Ecto neural progenitor cell (in vitro differentiated cells): ENCODE measurements around the gene TMEM163.

ENCODE experiments used
- DNase-seq: peaks from one replicate; pipeline ENCODE4 v3.0.0-alpha.2; 2018; ENCODE audit warnings: low spot score

Gene TMEM163

GRCh38 chr2:134722728-134723127 lies 3.9 kb upstream of the TMEM163 start:
- DNase-seq = no peak

GRCh38 chr2:134721596-134721995 lies 2.8 kb upstream of the TMEM163 start:
- DNase-seq = no peak

DNA sequence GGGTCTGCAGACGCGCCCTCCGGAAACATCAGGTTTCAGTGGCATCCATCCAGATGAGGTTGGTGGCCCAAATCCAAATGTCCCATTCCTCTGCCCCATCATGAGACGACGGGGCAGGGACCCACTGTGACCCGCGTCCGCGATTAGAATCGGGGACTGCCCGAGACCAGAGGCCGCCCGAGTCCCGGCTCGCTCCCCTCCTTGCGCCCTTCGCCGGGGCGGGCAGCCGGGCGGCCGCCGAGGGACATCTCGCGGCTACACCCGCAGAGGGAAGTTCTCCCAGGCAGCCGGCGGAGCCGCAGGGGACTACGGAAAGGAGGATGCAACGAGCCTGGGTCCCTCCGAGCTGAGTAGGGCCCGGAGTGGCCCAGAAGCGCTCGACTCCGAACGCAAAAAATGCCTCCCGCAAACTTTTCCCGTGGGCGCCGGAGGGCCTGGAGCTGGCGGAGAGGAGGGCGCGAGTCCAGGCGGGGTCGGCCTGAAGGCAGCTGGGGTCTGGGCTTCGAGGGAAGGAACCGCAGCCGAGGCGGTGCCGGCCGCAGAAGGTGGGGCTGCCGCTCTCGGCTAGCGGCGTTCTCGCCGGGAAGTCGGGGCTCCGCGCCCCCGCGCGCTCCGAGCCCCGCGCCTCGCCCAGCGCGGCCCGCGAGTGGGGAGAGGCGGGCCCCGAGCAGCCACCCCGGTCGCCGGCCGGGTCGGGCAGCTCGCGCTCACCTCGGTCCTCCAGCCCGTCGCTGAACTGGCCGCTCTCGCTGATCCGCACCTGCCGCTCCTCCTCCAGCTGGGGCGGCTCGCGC lies 580 bp downstream of the TMEM163 start:
- DNase-seq = peak; percentile 71

DNA sequence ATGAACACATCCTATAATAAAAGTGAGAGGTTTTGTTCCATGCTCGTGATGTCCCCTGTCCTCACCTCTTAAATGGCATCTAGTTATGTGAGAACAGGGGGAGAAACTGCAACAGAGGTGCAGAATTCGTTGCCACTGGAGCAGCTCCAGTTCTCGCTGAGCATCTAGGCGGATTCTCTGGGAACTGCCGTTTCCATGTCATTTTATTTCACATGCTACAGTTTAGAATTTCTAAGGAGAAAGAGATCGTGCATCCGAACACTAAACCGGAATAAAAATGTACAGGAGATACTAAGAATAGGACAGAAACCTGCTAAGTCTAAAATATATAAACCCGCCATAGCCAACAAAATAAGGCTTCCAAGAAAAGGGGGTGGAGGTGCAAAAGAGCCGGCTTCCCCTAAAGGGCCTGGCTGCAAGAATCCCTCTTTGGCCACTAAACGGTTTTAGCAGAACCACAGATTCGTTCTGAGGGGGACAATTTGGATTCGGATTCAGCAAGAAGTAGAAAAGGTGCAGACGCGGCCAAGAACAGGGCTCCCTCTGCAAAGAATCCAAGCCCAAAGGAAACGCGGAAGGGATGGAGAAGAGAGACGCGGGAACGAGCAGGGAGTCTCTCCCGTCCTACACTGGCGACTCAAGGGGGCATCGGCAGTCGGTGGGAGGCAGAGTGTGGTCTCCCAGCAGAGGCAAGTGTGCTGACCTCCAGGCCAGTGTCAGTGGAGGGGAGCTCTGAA lies 1.3 kb downstream of the TMEM163 start:
- DNase-seq = no peak

DNA sequence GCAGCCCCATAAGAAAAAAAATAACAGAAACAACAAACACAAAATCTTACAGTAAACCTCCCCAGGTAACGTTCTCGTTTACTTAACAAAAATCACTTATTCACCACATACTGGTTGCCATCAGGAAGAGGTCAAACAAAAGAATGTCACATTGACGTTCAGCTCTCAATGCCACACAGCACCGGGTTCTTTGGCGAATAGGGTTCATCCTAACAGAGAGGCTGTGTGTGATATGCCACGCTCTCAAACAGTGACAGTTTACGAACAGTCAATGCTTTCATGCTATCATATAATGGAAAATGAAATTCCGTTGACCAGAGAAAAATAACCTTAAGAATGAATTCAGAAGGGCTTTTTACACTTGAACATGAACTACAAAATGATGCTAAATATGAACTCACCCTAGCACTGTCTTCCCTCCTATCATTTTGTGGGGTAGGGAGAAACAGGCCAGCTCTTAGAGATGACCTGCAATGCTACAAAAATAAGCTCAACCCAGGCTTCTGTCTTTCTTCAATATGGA lies 2.0 kb downstream of the TMEM163 start:
- no peak for DNase-seq

DNA sequence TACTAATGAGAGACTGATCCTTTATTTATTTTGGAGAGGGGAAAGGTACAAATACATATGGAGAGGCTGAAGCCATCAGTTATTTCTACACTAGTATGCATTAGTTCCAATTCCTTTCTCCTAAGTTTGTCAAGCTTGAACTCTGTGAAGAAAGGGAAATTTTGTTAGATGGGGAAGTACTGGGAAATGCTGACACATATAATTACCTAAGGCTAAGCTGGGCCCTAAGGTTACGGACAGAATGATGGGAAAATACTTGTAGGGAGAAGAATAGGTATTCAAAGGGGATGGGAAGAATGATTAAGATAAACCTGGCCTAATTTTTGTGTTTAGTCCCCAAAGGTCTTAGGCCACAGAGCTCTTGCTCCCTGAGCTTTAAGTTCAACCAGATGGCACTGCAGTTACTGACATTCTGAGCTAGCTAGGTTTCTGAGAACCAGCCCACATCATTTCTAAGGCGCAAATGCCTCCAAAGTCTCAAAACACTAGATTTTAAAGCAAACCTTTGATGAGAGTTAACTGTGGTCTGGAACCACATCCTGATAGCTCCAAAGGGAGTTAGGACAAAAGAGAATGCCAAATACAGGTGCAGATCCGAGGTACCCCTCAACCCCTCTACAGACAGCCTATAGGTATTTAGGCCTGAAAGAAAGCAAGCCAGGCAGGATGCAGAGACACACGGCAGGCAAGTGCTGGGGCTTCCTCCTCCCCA lies 2.7 kb downstream of the TMEM163 start:
- no peak for DNase-seq

DNA sequence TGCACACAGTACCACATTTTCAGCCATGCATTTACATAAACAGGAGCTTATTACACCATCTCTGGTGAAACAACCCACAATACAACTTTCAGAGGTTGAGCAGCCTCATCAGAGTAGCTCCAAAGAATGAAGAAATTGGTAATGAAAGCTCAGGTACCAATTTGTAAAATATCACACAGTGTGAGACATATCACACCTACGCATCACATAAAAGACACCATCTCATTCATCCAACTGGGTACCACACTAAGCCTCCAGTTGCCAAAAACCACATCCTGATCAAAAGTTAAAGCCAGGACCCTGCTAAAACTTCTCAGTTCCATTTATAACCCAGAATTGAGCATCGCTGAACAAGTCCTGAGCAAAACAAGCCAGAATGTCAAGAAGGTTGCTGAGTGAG lies 4.6 kb downstream of the TMEM163 start:
- no peak for DNase-seq

DNA sequence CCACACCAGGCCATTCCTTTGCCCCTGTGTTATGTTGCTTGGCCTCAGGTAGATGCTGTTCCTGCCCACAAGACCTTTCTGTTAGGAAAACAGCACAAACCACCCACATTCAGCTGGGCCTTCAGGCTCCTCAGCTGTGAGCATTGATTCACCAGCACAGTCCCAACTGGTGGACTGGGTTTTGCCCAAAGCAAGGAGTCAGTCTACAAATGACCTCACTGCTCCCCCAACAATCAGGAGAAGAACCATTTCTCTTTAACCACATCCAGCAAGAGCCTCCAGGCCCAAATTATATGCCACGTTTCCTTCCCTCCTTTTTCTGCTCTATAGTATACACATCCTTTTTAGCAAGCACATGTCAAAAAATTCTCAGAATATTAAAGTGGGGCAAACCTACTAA lies 5.2 kb downstream of the TMEM163 start:
- DNase-seq = no peak

DNA sequence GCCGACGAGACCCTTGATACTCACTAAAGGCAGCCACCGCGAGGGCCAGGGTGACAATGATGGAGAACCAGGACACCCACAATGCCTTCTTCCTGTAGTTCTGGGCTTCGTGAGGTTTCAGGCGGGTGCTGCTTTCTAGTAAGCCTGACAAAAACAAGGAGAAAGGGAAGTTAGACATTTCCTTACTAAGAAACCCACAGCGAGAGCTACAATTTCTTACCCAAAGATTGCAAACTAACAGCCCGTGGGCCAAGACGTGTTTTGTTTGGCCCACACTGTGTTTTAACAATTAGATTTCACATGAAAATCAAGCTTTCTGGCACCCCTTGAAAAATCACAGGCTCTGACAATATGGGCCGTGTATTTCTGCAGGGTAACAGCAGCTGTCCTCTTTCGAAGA lies 5.6 kb downstream of the TMEM163 start:
- DNase-seq = no peak

DNA sequence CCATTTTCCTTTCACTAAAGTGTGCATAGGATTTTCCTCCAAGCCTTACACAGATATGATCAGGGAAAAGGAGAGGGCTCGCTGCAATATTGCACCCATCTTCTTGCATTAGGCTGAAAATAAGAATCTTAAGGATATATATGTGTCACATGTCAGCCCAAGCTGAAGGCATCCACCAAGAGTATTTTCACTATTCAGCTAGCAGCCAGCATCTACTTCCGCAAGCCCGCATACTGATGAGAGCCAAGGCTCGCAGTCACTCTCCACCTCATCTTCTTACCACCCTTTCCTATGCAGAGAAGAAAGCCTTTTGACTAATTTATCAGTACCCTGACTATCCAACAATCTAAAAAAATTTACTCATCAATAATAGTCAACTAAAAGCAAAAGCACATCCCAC lies 6.1 kb downstream of the TMEM163 start:
- no peak for DNase-seq

DNA sequence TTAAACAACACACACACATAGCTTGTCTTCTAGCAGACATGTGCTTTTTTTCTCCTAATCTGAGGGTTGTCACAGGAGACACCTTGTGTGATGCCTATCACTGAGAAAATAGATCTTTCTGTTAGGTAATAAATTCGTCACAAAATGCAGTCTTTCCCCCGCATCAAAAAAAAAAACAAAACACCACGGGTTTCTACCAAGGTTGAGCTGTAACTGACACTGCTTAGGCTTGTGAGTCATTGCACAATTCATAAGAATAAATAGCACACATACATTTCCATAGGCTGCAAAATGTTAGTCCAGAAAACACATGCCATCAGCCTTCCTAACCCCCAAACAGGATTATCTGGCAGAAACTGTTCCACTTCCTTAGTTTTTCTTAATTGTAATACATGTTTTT lies 6.5 kb downstream of the TMEM163 start:
- no peak for DNase-seq

DNA sequence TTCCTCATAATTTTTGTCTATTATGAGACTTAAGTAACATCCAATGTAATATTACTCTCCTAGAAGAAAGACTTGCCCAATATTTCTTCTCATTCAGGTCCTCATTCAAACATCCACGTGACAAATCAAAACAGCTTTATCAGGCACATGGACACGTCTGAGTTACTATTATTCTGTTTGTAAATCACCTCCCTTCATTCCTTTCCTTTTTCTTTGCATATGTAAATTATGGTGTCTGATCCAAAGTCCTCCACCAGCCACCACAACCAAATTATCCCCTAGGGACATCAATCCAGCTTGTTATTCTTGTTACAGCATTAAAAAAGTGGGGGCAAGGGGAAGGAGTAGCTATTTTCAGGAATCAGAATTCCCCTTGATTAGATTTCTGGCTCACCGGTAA lies 7.1 kb downstream of the TMEM163 start:
- no peak for DNase-seq

DNA sequence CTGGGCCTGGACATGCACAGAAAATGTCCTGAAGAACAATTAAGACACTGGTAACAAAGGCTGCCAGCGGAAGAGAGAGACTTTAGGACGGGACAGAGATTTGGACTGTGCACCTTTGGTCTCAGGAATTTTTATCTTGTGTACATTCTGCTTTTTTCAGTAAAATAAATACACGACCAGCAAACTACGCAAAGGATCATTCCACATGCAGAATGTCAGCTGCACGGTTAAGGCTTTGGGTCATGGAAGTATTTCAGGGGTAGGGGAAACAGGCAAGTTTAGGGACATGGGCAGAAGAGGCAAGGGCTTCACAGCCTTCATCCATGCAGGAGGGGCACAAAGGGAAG lies 11.5 kb downstream of the TMEM163 start:
- DNase-seq = no peak

DNA sequence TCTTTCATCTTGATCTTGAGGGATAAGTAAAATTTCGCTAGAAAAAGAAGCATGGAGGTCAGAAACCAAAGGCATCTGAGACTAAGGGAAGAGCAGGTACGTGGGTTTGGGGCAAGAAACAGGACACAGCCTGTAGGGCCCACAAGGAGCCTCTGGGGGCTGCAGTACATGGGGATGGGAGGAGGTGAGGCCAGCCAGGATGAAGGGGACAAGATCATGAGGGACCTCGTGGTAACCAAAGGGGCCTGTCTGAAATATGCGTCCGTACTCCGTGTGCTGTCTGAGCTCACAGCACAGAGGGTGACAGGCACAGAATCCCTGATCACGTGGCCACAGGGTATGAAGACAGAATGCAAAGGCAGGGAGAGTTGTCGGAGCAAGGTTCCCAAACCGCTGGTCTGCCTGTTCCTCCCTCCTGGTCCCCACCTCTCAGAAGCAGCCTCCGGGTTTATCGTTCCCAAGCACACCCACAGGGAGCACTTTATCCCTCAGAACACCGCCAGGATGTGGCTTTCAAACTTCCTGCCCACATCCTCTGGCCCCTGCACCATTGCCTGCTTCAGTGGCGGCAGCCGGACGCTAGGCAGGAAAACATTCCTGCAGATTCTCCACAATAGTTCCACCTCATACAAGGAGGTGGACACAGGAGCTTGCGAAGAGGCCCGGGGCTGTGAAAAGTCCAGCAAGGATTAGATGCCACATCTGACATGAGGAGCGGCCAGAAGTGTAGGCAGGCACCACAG lies 12.0 kb downstream of the TMEM163 start:
- DNase-seq = no peak

DNA sequence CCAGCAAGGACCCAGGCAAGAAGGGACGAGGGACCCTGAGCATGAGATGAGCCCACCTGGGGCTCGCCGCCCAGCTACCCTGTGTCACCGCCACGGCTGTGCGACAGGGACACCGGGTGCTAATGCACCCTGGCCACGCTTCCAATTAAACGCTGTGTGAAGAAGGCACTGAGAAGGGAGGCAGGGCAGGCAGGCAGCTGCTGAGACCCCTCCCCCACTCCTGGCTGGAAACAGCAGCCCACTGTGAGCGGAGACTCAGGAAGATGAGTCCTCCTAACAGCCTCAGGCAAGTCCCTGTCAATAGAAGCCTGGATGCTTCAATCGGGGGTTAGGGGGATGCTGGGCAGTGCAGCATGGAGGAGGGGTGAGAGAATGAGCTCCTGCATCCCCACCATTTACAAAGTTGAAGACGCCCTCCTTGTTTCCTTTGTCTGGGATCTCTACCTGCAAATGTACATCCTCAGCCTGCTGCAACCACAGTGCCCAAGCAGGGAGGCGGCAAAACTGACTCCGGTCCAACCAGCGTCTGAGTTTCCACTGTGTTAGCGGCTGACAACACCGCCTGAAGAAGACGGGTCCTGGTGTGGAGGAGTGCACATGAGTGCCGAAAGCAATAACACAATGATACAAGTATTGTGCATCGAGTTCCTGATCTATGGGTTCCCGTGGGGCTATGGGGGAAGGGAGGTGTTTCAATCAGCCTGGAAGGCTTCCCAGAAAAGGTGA lies 12.8 kb downstream of the TMEM163 start:
- DNase-seq = peak; percentile 72

GRCh38 chr2:134704173-134704572 lies 14.6 kb downstream of the TMEM163 start:
- no peak for DNase-seq

GRCh38 chr2:134703426-134703825 lies 15.4 kb downstream of the TMEM163 start:
- DNase-seq = no peak

DNA sequence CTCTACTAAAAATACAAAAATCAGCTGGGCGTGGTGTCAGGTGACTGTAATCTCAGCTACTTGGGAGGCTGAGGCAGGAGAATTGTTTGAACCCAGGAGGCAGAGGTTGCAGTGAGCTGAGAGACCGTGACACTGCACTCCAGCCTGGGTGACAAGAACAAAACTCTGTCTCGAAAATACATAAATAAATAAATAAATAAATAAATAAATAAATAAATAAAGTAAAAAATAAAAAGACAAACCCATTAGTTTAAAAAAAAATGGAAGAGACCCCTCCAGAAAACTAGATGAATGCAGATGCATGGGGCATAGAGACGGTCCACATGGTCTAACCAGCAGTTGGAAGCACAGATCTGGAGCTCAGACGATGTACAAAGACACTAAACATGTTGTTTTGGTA lies 18.1 kb downstream of the TMEM163 start:
- DNase-seq = no peak

DNA sequence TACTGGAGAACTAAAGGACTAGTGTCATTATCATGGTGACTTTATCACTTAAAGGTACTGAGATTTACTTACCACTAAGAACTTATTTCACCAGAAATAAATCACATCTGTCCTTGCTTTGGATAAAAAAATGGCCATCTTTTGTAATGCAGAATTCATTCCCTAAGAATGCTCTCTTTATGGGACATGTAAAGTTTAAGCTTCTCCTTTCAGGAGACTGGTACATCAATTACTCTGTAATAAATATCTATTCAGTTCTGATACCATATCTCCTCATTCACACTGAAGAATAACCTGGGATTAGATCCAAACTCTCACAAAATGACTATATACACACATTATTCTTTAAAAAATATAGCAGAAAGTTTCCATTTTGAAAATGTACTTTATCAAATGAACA lies 24.4 kb downstream of the TMEM163 start:
- DNase-seq = no peak

GRCh38 chr2:134693359-134694330 lies 25.2 kb downstream of the TMEM163 start:
- DNase-seq = no peak
